Mesothelial cell of epicardium (in vitro differentiated cells): ENCODE results near the gene SERTAD3. TPM values are rescaled to one million over a fixed set of nuclear protein-coding genes. Genes with fewer than 3 reads are reported as not detected.

Source experiments
- DNase-seq, 2 experiments: peaks; one replicate each; pipeline ENCODE4 v3.0.0; 2021; ENCODE audit warnings: low spot score in 2 of 2; ENCODE audit not compliant: unreplicated experiment in 2 of 2
- H3K27ac Mint-ChIP-seq: 2 replicates; pipeline ENCODE4 v1.8.0; 2021; ENCODE audit warnings: mixed read lengths
- H3K27me3 Mint-ChIP-seq: 2 replicates; pipeline ENCODE4 v1.8.0; 2021; ENCODE audit warnings: low read depth, mixed read lengths
- H3K36me3 Mint-ChIP-seq: 2 replicates; pipeline ENCODE4 v1.8.0; 2021; ENCODE audit warnings: mixed read lengths
- H3K4me1 Mint-ChIP-seq: 2 replicates; pipeline ENCODE4 v1.8.0; 2021; ENCODE audit warnings: mixed read lengths
- H3K4me3 Mint-ChIP-seq: 2 replicates; pipeline ENCODE4 v1.8.0; 2021; ENCODE audit warnings: mild to moderate bottlenecking, moderate library complexity, mixed read lengths
- H3K9me3 Mint-ChIP-seq: 2 replicates; pipeline ENCODE4 v1.8.0; 2021; ENCODE audit warnings: mixed read lengths
- CTCF ChIP-seq: fragments of 200-600 bp; sonication (generic); IDR thresholded peaks from one replicate; pipeline ENCODE4 v1.5.0; 2021; ENCODE audit warnings: antibody characterized with exemption; ENCODE audit not compliant: unreplicated experiment
- total RNA-seq: library from RNA; stranded (reverse); gene quantifications from 3 replicates; pipeline ENCODE4 v1.2.1, GENCODE V29; 2021

Gene SERTAD3
- total RNA-seq, 1 donor from 2014 or later, result 70.0 TPM

- H3K4me1 Mint-ChIP-seq, result peaks cover 34% of the 10 kb centered on the region
- H3K27ac Mint-ChIP-seq, result peak overlapping the region; percentile 99
- no peaks in the 10 kb centered on the region for H3K9me3 Mint-ChIP-seq
- H3K4me3 Mint-ChIP-seq, result peak overlapping the region; percentile 96
- DNase-seq, result no peak
- peak; percentile 21 for TF ChIP-seq CTCF
- no peaks in the 10 kb centered on the region for H3K27me3 Mint-ChIP-seq
- peaks cover 18% of the 10 kb centered on the region for H3K36me3 Mint-ChIP-seq
These were observed 734 bp upstream of the SERTAD3 start for GRCh38 chr19:40444825-40445312.

GRCh38 chr19:40443131-40443999 lies 770 bp downstream of the SERTAD3 start:
- Mint-ChIP-seq H3K27ac (peak overlapping the region; percentile 99), H3K36me3 (peaks cover 13% of the 10 kb centered on the region), H3K9me3 (no peaks in the 10 kb centered on the region), H3K4me1 (peaks cover 34% of the 10 kb centered on the region), H3K27me3 (no peaks in the 10 kb centered on the region), H3K4me3 (peak overlapping the region; percentile 96)
- peak; percentile 97 to 98 for DNase-seq
- no peak for TF ChIP-seq CTCF

- no peaks in the 10 kb centered on the region for H3K27me3 Mint-ChIP-seq
These were observed 1.6 kb downstream of the SERTAD3 start for GRCh38 chr19:40442328-40443130.

GRCh38 chr19:40441719-40442253 lies 2.3 kb downstream of the SERTAD3 start:
- no peak for DNase-seq
- peak overlapping the region; percentile 98 for H3K27ac Mint-ChIP-seq
- peaks cover 34% of the 10 kb centered on the region for H3K4me1 Mint-ChIP-seq
- no peak for TF ChIP-seq CTCF
- peak overlapping the region; percentile 96 for H3K4me3 Mint-ChIP-seq
- H3K27me3 Mint-ChIP-seq, result no peaks in the 10 kb centered on the region
- no peaks in the 10 kb centered on the region for H3K9me3 Mint-ChIP-seq
- H3K36me3 Mint-ChIP-seq, result peaks cover 15% of the 10 kb centered on the region

More at GRCh38 chr19:40442328-40443130, 1.6 kb downstream of the SERTAD3 start:
- peaks cover 15% of the 10 kb centered on the region for H3K36me3 Mint-ChIP-seq
- DNase-seq, result peak in 1 of 2 experiments; percentile 40
- H3K4me1 Mint-ChIP-seq, result peaks cover 34% of the 10 kb centered on the region
- H3K27ac Mint-ChIP-seq, result peak overlapping the region; percentile 98
- H3K4me3 Mint-ChIP-seq, result peak overlapping the region; percentile 96
- no peak for TF ChIP-seq CTCF
- H3K9me3 Mint-ChIP-seq, result no peaks in the 10 kb centered on the region

GRCh38 chr19:40438284-40438683 lies 5.9 kb downstream of the SERTAD3 start:
- Mint-ChIP-seq H3K9me3 (no peaks in the 10 kb centered on the region), H3K4me3 (no peak overlapping the region), H3K27ac (peak overlapping the region; percentile 22), H3K36me3 (peaks cover 17% of the 10 kb centered on the region), H3K27me3 (no peaks in the 10 kb centered on the region), H3K4me1 (peaks cover 25% of the 10 kb centered on the region)
- TF ChIP-seq CTCF, result no peak
- no peak for DNase-seq
